HG03060 (cell line): Measurements from ENCODE around the gene BMPR1B.

Experiments
- ATAC-seq: cut with Tn5 transposase; IDR thresholded peaks from one replicate; pipeline ENCODE4 v1.9.1; 2021; ENCODE audit warnings: low read depth, moderate number of reproducible peaks; ENCODE audit not compliant: unreplicated experiment

BMPR1B gene

GRCh38 chr4:94897023-94897422, 139.3 kb downstream of the BMPR1B start:
- no peak for ATAC-seq

DNA sequence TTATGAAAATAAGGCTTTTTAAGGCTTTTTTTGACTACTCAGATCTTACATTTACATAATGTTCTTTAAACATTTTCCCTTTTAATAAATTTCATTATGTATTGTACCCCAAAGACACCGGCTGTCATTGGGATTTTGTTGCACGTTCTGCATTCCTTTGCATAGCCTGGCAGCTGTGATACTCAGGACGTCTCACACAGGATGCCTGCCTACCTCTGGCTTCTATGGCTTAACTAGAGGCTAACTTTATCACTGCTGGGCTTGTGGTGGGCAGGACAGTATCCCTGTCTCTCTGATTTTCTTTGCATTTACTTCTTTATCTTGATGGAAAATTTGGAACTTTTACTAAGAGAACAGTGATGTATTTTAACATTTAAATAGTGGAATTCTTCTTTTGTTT, 147.8 kb downstream of the BMPR1B start:
- ATAC-seq: no peak

DNA sequence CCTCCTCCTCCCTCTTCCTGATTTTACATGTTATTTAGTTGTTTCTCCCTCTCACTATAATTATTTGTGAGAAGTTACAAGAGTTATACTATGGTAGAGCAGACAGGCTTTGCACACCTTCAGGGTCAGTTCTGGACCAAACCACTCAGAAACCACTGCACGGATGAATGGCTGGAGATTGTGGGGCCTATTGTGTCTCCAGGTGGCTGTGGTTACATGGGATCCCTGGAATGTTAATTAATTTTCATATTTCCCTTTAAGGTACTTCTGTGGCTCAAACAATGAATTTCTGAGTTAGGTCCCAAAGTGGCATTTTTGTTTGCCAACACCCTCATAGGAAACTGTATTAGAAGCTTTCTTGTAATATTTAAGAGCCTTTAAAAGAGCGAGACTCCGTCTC, 151.9 kb downstream of the BMPR1B start:
- ATAC-seq: no peak

GRCh38 chr4:94911106-94911505, 153.4 kb downstream of the BMPR1B start:
- no peak for ATAC-seq

- no peak for ATAC-seq
Observed at GRCh38 chr4:94912606-94913005, 154.9 kb downstream of the BMPR1B start.

DNA sequence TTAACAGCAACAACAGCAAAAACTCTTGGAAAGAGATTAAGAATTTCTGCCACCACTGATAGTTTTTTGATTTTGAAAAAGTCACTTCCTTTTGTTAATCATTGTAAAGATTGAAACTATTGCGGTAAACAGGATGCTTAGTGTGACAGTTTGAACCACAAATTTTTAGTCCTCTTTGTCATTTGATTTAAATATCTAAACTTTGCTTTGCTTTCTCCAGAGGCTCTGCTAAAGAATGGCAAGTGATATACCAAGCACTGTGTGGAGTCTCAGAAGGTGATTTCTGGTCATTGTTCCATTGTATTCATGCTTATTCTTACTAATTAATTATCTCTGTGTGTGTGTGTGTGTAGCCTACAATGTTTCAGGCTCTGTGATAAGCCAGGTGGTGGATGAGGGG, 155.6 kb downstream of the BMPR1B start:
- ATAC-seq: peak; percentile 73

DNA sequence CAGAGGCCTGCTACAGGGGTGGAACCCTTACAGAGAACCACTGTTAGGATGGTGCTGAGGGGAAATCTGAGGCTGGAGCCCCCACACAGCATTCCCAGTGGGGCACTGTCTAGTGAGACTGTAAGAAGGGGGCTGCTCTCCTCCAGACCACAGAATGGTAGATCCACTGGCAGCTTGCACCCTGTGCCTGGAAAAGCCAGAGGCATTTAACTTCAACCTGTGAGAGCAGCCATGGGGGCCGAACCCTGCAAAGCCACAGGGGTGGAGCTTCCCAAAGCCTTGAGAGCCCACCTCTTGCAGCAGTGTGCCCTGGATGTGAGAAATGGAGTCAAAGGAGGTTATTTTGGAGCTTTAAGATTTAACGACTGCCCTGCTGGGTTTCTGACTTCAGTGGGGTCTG, 159.4 kb downstream of the BMPR1B start:
- ATAC-seq: no peak

- no peak for ATAC-seq
Observed at GRCh38 chr4:94918543-94918942, 160.8 kb downstream of the BMPR1B start.

DNA sequence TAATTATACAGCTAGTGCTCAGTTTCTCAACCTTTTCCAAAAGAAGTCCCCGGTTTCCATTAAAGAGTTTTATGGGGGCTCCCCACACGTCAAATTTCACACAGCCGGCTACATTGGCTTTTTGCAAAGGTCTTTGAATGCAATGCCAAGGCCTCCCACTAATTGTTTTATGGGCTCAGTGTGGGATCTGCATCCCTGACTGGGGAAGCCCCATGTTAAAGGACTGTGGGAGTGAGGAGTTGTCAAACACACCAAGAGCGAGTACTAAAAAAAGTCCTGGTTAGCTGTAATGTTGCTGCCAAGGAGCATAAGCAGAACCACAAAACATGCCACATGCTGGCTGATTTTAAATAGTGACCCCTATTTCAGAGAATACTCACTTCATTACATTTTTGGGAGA, 162.6 kb downstream of the BMPR1B start:
- no peak for ATAC-seq

GRCh38 chr4:94924566-94924965, 166.8 kb downstream of the BMPR1B start:
- no peak for ATAC-seq

DNA sequence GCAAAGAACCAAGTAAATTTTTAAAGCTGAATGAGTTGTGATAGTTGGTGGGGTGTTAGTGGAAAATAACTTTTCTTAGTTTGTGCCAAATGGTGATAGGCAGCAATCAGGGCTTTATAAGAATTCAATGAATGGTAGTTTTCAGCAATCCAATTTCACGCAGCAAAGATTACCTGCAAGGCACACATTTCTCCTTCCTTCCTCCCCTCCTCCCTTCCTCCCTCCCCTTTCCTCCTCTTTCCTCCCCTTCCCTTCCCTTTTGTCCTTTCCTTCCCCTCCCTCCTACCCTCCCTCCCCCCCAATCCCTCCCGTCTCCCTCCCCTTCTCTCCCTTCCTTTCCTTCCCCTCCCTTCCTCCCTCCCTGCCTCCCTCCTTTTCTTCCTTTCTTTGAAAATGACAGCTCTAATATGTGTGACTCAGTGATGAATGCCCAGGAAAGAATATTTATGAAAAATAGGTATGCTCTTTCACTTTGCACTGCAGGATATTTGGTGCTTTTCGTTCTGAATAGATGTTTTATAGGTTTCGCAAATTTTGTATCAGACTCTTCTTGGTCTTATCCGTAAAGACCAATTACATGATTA, 168.1 kb downstream of the BMPR1B start:
- no peak for ATAC-seq

DNA sequence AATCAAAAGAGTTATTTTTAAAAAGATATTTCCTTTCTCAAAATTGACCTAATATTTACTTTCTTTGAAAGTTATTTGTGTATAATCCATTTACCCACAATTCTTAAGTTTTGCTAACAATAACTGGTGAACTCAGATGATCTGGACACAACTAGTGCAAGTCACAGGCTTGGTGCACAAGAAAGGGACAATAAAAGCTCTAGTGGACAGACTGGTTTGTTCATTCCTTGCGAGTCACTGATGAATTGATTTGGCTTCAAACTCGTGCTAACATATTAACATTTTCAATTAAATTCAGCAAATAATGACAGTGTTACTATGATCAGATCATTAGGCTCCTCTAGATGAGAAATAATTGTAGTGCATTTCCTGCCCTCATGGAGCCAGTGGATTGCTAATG, 169.2 kb downstream of the BMPR1B start:
- ATAC-seq: no peak

DNA sequence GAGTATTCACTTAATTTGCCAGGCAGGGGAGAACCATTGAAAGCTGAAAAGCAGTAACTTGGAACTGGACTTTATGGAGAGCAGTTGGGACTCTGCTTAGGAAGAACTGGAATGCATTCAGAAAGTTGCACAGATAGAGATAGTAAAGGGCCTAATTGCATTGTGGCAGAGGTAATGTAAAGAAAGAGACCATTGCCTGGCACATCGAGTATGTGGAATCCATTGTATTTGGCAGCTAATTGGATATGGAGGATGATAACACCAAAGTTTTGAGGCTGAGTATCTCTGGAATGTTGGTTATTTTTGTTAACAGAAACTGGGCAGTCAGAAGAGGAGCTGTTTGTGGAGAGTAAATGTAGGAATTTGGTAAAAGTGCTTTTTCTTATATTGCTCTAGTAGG, 169.9 kb downstream of the BMPR1B start:
- ATAC-seq: no peak

DNA sequence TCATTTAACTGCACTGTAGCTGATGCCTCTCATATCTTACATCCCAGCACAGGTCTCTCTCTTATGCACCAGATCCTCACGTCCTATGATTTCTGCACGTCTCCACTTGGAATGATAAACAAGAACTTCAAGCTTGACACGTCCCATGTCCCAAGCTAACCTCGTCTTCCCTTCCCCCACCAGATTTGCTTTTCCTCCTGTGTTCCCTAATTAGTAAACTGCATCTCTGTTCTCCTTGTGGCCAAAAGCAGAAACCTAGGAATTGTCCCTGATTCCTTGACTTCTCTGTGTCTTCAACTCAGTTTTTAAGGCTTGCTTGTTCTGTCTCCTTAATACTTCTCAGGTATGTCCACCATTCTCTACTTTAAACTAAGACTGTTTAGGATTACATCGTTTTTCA, 171.9 kb downstream of the BMPR1B start:
- no peak for ATAC-seq

DNA sequence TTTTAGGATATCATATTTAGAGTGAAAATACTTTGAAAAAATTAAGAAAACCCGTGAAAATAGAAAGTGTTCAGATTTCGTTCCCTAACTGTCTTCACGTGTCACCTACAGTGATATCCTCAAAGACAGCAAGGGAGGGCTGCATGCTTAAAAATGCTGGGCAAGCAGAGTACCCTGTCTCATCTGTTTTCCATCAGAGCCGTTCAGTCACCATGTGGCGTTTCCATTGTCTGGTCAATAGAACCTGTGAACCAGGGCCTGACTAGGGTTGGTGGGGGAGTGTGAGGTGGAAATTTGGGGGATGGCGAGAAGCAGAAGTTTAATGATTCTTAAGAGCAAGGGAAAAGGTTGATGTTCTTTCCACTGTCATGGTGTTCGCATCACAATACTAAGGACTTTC, 173.9 kb downstream of the BMPR1B start:
- no peak for ATAC-seq

- ATAC-seq: no peak
Observed at GRCh38 chr4:94932366-94932765, 174.6 kb downstream of the BMPR1B start.

GRCh38 chr4:94933799-94934198, 176.0 kb downstream of the BMPR1B start:
- no peak for ATAC-seq

GRCh38 chr4:94934201-94934600, 176.4 kb downstream of the BMPR1B start:
- no peak for ATAC-seq

DNA sequence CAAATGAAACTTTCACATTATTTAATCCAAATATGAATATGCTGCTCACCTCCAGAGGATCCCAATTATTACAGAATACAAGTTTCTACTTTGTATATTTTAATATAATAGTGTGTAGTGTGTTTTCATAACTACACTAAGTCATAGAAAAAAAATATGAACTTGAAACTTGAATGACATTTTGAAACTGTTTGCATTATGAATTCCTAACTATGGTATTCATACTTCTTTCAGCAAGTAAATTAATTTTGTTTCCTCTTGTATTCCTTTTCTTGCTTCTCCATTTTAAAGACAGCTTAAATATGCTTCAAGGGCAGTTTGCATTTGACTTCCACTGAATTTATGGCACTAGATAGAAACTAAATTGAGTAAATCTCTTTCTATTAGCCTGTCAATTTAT, 177.1 kb downstream of the BMPR1B start:
- no peak for ATAC-seq

- no peak for ATAC-seq
Observed at GRCh38 chr4:94936854-94937253, 179.1 kb downstream of the BMPR1B start.

DNA sequence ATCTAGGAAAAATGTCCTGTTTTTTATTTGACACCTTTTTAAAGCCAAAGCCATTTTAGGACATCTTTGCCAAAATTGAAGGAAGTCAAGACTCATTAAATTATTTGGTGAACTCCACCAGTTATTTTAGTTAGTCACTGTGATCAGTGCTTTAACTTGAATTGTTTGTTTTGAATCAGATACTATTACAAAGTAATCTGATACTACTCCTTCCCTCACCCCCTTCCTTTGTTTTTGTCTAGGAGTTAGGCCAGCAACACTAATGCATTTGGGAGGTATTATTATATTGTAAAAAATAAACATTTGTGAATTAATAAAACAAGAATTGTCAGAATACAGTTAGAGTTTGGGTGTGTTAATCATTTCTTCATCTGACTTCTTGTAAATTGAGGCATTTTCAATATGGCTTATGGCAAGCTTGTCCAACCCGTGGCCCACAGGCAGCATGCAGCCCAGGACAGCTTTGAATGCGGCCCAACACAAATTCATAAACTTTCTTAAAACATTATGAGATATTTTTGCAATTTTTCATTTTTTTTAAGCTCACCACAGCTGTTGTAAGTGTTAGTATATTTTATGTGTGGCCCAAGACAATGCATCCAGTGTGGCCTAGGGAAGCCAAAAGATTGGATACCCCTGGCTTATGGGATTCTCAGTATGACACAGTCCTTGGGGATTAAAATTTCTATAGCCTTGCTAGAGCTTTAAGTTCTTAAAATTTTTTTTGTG, 182.2 kb downstream of the BMPR1B start:
- ATAC-seq: no peak

- ATAC-seq: no peak
Observed at GRCh38 chr4:94940520-94940908, 182.8 kb downstream of the BMPR1B start.

GRCh38 chr4:94941706-94942105, 184.0 kb downstream of the BMPR1B start:
- ATAC-seq: no peak
